ENCODE data around the gene PIM3. TPM values are rescaled to one million over a fixed set of nuclear protein-coding genes. Genes with fewer than 3 reads are reported as not detected.

Gene PIM3
- total RNA-seq, 1 donor from 2014 or later, result 61.5 TPM

- no peak for ATAC-seq (ENCODE audit: poor library complexity)
- peak; percentile 33 for DNase-seq
- intact Hi-C loops (cut with DNase I), result no loop called here
Measured at GRCh38 chr22:49993649-49994360, 33.2 kb downstream of the PIM3 start.

- intact Hi-C loops (cut with DNase I), result no loop called here
- ATAC-seq (ENCODE audit: poor library complexity) (no peak), DNase-seq (peak; percentile 40)
Measured at GRCh38 chr22:49994361-49995040, 33.9 kb downstream of the PIM3 start.

DNA sequence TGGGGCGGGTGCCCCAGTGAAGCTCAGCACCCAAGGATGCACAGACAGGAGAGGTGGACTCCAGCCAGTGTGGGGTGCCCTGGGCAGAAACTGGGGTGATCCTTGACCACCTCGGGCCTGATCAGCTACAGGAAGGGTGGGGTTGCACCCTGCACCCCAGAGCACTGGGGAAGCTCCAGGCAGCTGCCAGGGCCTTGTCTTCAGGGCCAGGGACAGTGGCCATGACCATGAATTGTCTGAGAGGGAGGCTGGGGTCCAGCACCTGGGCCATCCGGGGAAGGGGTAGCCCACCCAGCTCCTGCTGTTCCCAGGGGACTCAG, 34.4 kb downstream of the PIM3 start:
- intact Hi-C loops (cut with DNase I), result no loop called here
- ATAC-seq (ENCODE audit: poor library complexity), result no peak
- DNase-seq, result no peak

- intact Hi-C loops (cut with DNase I), result no loop called here
- DNase-seq (no peak), ATAC-seq (ENCODE audit: poor library complexity) (no peak)
Measured at GRCh38 chr22:49995361-49996118, 35.0 kb downstream of the PIM3 start.

- no peak for ATAC-seq (ENCODE audit: poor library complexity)
- DNase-seq, result no peak
- intact Hi-C loops (cut with DNase I), result no loop called here
Measured at GRCh38 chr22:49996119-49996517, 35.5 kb downstream of the PIM3 start.

DNA sequence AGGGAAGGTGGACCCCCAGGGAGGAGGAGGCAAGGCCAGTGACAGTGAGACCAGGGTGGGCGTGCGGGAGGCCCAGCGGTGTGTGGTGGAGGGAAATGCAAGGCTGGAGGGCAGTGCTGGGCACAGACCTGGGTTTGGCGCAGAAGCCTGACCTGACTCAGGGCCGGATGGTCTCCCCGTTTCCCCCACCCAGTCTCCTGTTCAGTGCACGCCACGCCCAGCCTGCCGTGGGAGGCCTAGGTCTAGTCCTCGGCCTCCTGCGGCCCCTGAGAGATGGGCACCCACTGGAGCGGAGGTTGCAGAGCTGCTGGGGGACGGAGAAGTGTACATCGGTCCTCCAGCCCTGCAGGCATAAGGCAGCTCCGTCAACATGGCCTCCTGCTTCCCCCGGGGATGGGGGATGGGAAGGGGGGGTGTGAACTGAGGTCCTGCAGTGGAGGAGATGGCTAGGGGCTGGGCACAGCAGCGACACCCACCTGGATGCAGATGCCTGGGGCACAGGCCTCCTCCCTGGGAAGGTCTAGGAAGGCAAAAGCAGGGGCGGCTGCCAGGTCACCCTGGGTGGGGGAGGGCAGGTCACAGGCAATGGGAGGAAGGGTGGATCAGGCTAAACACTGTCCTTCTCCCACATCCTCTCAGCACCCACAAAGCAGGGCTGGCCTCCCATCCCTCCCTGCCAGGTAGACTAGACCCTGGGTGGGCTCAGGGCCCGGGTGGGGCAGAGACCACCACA, 36.1 kb downstream of the PIM3 start:
- intact Hi-C loops (cut with DNase I), result no loop called here
- ATAC-seq (ENCODE audit: poor library complexity) (no peak), DNase-seq (peak; percentile 34)

DNA sequence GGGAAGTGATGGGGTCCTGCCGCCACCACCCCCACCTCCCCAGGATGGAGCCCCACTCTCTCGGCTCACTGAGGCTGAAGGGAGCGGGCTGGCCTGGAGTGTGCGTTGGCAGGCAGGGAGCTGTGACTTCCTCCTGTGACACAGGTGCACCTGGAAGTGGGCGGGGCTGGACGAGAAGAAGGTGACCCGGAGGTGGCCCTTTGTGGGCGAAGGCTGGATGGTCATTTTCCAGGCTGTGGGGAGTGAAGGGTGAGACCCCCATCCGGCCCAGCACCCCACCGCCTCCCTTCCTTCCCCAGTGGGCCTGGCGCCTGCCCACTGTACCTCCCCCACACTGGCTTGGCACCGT, 36.7 kb downstream of the PIM3 start:
- intact Hi-C loops (cut with DNase I), result no loop called here
- ATAC-seq (ENCODE audit: poor library complexity) (no peak), DNase-seq (peak; percentile 37)

GRCh38 chr22:49997932-49998717, 37.6 kb downstream of the PIM3 start:
- ATAC-seq (ENCODE audit: poor library complexity) (no peak), DNase-seq (peak; percentile 30)
- intact Hi-C loops (cut with DNase I), result no loop called here

DNA sequence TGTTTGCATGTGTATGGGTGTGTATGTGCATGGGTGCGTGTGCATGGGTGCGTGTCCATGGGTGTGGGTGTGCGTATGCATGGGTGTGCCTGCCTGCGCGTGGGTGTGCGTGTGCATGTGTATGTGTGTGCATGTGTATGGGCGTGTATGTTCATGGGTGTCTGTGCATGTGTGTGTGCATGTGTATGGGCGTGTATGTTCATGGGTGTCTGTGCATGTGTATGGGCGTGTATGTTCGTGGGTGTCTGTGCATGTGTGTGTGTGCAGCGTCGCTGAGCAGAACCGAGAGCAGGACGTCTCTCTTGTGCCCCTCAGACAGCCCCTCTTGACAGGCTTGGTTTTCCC, 38.1 kb downstream of the PIM3 start:
- DNase-seq, result no peak
- intact Hi-C loops (cut with DNase I), result no loop called here
- ATAC-seq (ENCODE audit: poor library complexity), result no peak

GRCh38 chr22:49999063-49999945, 38.7 kb downstream of the PIM3 start:
- intact Hi-C loops (cut with DNase I), result no loop called here
- DNase-seq (peak; percentile 51), ATAC-seq (ENCODE audit: poor library complexity) (peak; percentile 49)

DNA sequence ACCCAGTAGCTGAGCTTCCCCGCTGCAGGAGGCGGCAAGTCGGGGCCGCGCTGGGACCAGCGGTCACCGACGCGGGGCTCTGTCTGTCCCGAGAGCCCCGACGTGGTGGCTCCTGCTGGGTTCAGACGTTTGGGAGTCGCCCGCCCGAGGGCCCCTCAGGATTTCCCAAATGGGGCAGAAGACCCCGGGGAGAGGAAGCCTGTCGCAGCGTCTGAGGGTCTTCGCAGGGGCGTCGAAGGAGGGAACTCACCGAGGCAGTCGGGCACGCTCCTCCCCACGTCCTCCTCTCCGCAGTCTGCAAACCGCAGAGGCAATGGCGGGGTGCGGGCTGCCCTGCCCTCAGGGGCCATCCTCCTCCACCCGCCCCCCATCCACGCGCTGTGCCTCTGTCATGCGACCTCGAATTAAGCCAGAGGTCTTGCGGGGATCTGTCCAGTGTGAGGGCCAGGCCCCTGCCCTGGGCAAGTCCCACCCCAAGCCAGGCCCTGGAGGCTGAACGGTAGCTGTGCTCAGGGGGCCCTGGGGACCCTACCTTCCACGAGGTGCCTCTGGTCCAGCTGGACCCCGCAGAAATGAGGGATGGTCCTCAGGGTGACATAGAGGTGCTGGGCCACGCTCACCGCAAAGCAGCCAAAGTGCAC, 39.5 kb downstream of the PIM3 start:
- intact Hi-C loops (cut with DNase I), result no loop called here
- DNase-seq (peak; percentile 31), ATAC-seq (ENCODE audit: poor library complexity) (no peak)

DNA sequence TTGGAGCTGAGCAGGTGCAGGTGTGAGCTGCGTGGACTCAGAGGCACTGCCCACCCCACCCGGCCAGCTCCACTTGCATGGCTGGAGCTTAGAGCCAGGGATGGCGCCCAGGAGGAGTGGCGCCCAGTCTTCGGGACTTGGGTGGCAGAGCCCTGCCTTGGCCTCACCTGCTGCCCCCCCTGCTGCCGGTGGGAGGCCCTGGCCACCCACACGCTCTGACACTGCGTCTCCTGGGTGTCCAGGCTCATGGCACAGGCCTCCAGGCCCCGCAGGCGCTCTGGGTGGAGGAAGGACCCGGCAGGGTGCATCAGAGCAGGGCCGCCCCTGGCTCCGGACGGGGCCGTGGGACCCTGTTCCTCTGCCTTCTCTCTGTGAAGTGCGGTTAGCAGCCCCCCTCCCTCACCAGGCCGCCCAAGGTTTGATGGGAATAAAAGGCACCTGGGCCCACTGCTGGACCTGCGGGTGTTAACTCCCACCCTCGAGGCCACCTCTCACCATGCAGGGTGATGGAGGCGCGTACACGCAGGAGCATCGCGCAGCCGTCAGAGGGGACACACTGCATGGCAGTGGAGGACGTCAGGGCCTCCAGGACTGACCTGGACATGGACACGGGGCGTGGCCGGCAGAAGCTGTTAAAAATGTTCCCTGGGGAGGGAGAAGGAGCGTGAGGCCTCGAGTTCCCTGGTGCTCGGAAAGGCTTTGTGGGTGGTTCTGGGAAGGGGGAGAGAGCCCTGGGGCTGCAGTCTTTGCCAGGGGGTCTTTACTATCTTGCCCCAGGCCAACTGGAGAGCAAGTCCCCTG, 40.2 kb downstream of the PIM3 start:
- ATAC-seq (ENCODE audit: poor library complexity) (no peak), DNase-seq (no peak)
- intact Hi-C loops (cut with DNase I), result no loop called here

GRCh38 chr22:50001388-50002231, 41.0 kb downstream of the PIM3 start:
- DNase-seq (peak; percentile 39), ATAC-seq (ENCODE audit: poor library complexity) (no peak)
- intact Hi-C loops (cut with DNase I), result no loop called here

DNA sequence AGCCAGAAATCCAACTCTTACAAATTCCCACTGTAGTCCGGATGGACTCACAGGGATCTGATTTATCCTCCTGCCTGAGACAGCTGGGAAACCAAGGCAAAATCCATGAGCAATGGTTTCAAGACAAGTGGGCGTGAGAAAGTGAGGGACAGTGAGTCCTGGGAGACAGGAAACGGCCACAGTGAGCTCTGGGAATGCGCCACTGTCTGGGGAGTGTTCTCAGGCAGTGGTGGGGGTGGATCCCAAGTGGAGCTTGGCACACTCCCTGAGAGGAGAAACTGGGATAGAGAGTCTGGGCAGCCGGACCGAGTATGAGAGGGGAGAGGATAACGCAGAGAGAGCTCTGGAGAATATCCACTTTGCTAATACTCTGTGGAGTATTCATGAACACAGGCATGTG, 42.2 kb downstream of the PIM3 start:
- peak; percentile 30 for ATAC-seq (ENCODE audit: poor library complexity)
- DNase-seq, result peak; percentile 37
- intact Hi-C loops (cut with DNase I), result no loop called here

DNA sequence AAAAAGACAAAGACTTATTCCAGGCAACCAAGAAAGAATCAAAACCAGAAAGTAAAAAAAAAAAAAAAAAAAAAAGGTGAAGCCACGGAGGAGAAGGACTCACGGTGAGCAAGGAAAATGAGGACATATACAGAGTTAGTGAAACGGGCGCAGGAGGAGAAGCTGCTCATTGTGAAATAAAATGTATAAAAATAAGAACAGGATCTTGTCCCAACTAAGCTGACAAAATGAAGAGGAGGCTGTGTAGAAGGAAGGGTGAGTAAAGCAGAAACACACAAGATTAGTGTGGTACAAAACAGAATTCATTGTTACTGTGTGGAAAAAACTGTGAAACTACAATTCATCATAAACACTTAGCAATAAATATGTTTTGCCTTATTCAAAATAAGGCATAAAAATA, 44.3 kb downstream of the PIM3 start:
- intact Hi-C loops (cut with DNase I), result no loop called here
- no peak for ATAC-seq (ENCODE audit: poor library complexity)
- no peak for DNase-seq

GRCh38 chr22:50007057-50007511, 46.5 kb downstream of the PIM3 start:
- intact Hi-C loops (cut with DNase I), result no loop called here
- DNase-seq (no peak), ATAC-seq (ENCODE audit: poor library complexity) (no peak)
